Bronchial epithelial cell (primary cell): ENCODE measurements around the gene RABL2A. TPM values are rescaled to one million over a fixed set of nuclear protein-coding genes. Genes with fewer than 3 reads are reported as not detected.
"Not testable (repeated sequence)": the region's sequence is repeated elsewhere in the genome, so short reads cannot be mapped to it uniquely, and the experiment has no call there.

Experiments
- DNase-seq: peaks from one replicate; pipeline ENCODE4 v3.0.0-alpha.2; 2010; ENCODE audit warnings: low read depth
- FAIRE-seq: peaks from 2 replicates; lab custom pipeline; 2011; peaks lifted over from hg19 to GRCh38; lab: Jason Lieb, UNC
- H3K27me3 ChIP-seq: 2 replicates; pipeline ENCODE4 v1.5.1; 2011; ENCODE audit warnings: low read length; ENCODE audit not compliant: control insufficient read depth, insufficient read depth
- H3K36me3 ChIP-seq: 2 replicates; pipeline ENCODE4 v1.5.1; 2011; ENCODE audit warnings: low read length; ENCODE audit not compliant: control insufficient read depth, insufficient read depth
- H3K4me3 ChIP-seq: 2 replicates; pipeline ENCODE4 v1.5.1; 2011; ENCODE audit warnings: mild to moderate bottlenecking, low read depth, low read length, control low read depth
- total RNA-seq: library from RNA; depleted of rRNA; stranded (reverse); fragments of >200 nt; gene quantifications from 2 replicates; pipeline ENCODE4 v1.2.1, GENCODE V29; 2014
- TF ChIP-seq, protein P1 (sequence below): IDR thresholded peaks from 2 replicates; pipeline ENCODE4 v1.5.1; 2011; ENCODE audit warnings: mild to moderate bottlenecking, moderate library complexity, low read length, control low read depth, inconsistent platforms; ENCODE audit not compliant: insufficient read depth, severe bottlenecking

The RABL2A gene
- total RNA-seq, 1 donor from 2014 or later, result 7.6 TPM

DNA sequence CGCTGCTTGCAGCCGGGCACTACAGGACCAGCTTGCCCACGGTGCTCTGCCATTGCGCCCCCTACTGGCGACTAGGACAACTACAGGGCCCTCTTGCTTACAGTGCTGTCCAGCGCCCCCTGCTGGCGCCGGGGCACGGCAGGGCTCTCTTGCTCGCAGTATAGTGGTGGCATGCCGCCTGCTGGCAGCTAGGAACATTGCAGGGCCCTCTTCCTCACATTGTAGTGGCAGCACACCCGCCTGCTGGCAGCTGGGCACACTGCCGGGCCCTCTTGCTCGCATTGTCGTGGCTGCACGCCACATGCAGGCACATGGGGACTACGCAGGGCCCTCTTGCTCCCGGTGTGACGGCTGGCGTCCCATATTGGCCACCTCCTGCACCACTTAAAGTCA, 23.0 kb upstream of the RABL2A start:
- H3K27me3 ChIP-seq, H3K36me3 ChIP-seq, FAIRE-seq: not testable (repeated sequence)
- peak; percentile 80 for DNase-seq
- TF ChIP-seq, protein P1, sequence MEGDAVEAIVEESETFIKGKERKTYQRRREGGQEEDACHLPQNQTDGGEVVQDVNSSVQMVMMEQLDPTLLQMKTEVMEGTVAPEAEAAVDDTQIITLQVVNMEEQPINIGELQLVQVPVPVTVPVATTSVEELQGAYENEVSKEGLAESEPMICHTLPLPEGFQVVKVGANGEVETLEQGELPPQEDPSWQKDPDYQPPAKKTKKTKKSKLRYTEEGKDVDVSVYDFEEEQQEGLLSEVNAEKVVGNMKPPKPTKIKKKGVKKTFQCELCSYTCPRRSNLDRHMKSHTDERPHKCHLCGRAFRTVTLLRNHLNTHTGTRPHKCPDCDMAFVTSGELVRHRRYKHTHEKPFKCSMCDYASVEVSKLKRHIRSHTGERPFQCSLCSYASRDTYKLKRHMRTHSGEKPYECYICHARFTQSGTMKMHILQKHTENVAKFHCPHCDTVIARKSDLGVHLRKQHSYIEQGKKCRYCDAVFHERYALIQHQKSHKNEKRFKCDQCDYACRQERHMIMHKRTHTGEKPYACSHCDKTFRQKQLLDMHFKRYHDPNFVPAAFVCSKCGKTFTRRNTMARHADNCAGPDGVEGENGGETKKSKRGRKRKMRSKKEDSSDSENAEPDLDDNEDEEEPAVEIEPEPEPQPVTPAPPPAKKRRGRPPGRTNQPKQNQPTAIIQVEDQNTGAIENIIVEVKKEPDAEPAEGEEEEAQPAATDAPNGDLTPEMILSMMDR, result peak; percentile 90
- peak overlapping the region; percentile 38 for H3K4me3 ChIP-seq

DNA sequence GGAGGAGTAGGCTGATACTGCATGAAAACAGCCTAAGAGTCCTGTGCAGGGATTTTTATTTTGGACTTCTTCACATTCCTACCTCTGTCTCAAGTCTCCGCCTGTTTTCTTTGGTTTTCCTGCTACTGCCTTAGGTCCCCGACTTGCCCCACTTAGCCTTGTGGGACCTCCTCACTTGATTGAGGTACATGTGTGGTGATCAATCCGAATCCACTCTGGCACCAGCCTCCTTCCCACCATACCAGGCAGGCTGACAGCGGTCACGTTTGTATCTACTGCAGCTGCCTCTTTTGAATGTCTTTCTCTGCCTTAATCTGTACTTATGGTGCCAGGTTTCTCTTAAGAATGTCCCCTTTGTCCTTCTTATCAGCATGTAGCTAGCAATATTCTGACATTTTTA, 22.4 kb upstream of the RABL2A start:
- H3K36me3 ChIP-seq, DNase-seq, H3K4me3 ChIP-seq, H3K27me3 ChIP-seq, FAIRE-seq: not testable (repeated sequence)

DNA sequence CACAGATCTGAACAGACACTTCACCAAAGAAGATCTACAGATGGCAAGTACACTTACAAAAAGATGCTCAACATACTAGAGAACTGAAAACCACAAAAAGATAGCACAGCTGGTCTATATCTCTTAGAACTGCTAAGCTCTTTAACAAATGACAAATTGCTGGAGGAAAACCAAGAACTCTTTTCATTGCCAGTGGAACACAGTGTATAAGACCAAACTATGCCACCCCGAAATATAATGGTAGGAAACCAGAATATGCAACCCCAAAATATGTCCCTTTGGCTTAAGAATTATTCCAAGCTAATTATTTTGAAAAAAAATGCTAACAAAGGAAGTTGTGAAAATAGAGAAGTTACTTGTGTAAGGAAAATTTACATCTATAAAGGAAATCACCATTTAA, 21.0 kb upstream of the RABL2A start:
- H3K4me3 ChIP-seq, H3K27me3 ChIP-seq, DNase-seq, H3K36me3 ChIP-seq, FAIRE-seq: not testable (repeated sequence)

DNA sequence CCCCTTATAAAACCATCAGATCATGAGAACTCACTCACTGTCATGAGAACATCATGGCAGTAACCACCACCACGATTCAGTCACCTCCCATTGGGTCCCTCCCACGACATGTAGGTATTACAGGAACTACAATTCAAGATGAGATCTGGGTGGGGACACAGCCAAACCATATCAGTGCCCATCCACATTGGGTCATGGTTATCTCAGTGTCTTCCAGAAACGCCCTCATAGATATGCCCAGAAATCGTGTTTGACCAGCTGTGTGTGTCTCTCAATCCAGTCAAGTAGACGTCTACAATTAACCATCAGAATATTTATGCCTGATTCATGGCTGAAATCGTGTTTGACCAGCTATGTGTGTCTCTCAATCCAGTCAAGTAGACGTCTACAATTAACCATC, 17.2 kb upstream of the RABL2A start:
- FAIRE-seq, H3K27me3 ChIP-seq, DNase-seq, H3K36me3 ChIP-seq, H3K4me3 ChIP-seq: not testable (repeated sequence)

DNA sequence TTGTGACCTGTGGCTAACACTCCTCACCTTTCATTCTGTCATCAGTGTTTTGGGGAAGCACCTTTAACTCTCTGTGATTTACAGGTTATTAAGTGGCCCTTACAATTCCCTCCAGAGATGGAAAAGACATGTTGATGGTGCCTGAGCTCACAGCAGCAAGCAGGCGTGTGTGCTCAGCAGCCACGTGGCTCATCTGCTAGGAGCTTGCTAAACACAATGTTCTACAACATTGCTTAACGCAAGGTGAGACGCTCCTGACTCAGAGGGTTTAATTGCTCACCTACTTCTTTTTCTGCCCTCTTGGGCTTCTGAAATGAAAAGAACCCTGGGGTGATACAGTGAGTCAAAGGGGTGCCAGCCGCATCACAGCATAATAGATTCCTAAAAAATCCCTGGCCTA, 6.1 kb upstream of the RABL2A start:
- not testable (repeated sequence) for H3K36me3 ChIP-seq, H3K4me3 ChIP-seq, FAIRE-seq, H3K27me3 ChIP-seq
- DNase-seq, result peak; percentile 74

DNA sequence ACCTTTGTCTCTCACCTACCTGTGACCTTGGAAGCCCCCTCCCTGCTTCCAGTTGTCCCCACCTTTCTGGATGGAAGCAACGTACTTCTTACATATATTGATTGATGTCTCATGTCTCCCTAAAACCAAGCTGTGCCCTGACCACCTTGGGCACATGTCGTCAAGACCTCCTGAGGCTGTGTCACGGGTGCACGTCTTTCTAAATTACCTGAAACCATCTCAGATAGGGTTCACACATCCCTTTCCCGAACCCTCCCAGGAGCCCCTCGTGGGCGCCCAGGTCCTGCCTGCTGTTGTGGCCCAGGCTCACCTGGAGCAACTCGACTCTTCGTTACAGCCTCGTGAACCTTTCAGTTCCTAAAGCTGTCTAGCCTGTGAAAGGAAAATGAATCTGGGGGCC, 1.2 kb upstream of the RABL2A start:
- not testable (repeated sequence) for FAIRE-seq, H3K4me3 ChIP-seq, H3K36me3 ChIP-seq, H3K27me3 ChIP-seq, DNase-seq

DNA sequence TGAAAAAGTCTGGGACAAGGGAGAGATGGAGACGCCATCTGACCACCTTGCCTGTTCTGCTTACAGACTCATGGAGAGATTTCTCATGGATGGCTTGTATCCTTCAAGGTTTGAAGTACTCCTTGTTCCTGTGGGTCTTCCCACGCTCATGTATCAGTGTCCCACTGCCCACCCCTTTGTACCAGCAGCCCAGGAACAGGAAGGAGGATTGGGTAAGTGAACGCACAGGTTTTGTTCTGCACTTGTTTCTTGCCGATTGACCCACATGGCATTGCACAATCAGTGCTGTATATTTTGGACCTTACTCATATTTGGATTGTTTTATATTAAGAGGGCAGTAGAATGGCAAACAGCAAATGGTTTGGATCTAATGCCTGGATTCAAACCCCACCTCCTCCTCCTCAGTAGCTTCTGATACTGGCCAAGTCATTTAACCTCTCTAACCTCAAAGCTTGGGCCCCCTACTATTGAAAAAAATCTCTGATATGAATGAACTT, 5.8 kb downstream of the RABL2A start:
- not testable (repeated sequence) for DNase-seq, H3K36me3 ChIP-seq, H3K4me3 ChIP-seq, H3K27me3 ChIP-seq
- FAIRE-seq, result peak; percentile 13

DNA sequence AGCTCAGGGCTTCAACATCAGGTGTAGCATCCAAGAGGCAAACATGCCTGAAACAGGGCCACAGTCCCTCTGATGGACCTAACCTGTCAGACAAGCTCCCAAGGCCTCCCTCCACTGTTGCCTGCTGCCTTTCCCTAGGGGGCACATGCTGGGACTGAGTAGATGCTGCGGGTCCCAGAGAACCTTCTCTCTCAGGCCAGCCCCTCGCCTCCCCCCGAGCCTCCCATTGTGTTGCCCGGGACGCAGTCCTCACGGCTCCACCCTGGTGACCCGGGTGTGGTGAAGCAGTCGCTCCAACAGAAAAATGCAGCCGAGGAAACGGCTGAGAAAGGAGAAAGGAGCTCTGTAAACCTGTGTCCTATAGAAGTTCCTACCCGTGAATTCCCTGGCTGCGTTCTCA, 8.3 kb downstream of the RABL2A start:
- not testable (repeated sequence) for FAIRE-seq, H3K4me3 ChIP-seq, H3K27me3 ChIP-seq, DNase-seq, H3K36me3 ChIP-seq

DNA sequence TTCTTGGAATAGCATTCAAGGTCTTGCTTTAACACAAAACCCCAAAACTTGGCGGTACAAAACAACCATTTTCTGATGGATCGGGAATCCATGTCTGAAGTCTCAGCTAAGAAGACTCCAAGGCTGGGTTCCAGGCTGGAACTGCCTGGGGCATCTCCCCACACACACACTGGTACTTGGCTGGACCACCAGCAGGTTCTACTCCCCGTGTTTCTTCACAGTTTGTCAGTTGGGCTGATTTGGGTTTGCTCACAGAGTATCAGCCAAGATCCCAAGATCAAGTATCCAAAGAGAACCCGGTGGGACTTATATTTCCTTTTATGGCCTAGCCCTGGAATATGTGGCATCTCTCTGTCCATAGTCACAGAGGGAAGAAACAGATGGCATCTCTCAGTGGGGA, 9.2 kb downstream of the RABL2A start:
- not testable (repeated sequence) for DNase-seq, H3K36me3 ChIP-seq, FAIRE-seq, H3K27me3 ChIP-seq, H3K4me3 ChIP-seq

DNA sequence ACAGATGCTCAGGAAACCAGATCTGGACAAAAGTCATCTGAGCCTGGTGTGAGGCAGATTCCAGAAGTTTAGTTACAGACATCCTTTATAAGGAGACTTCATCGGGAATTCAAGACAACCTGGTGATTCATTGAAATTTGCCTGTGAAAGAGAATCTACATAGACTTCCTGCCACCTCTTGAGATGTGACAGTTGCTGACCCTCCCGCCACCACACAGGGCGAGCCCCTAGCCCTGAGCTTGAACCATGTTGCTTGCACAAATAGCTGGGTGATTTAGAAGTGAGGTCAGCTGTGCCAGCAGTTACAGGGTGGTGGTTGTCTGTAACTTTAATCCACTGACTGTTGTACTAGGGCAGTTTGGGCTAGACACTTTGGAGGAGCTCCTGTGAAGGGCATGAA, 11.0 kb downstream of the RABL2A start:
- FAIRE-seq, result not testable (repeated sequence)

DNA sequence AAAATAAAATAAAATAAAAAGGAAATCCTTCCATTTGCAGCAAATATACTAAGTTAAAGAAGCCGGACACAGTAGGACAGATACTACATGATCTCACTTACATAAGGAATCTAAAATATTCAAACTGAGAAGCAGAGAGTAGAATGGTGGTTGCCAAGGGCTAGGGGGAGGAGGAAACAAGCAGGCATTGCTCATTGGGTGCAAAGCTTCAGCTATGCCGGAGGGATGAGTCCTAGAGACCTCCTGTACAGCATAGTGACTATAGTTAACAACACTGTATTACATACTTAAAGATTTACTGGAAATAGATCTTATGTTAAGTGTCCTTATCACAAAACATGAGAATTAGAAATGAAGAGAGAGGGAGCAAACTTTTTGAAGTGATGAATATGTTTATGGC, 19.2 kb downstream of the RABL2A start:
- H3K36me3 ChIP-seq, DNase-seq, H3K4me3 ChIP-seq, FAIRE-seq, H3K27me3 ChIP-seq: not testable (repeated sequence)

More for the DNA sequence above, 11.0 kb downstream of the RABL2A start:
- H3K4me3 ChIP-seq, H3K36me3 ChIP-seq, DNase-seq, H3K27me3 ChIP-seq: not testable (repeated sequence)

DNA sequence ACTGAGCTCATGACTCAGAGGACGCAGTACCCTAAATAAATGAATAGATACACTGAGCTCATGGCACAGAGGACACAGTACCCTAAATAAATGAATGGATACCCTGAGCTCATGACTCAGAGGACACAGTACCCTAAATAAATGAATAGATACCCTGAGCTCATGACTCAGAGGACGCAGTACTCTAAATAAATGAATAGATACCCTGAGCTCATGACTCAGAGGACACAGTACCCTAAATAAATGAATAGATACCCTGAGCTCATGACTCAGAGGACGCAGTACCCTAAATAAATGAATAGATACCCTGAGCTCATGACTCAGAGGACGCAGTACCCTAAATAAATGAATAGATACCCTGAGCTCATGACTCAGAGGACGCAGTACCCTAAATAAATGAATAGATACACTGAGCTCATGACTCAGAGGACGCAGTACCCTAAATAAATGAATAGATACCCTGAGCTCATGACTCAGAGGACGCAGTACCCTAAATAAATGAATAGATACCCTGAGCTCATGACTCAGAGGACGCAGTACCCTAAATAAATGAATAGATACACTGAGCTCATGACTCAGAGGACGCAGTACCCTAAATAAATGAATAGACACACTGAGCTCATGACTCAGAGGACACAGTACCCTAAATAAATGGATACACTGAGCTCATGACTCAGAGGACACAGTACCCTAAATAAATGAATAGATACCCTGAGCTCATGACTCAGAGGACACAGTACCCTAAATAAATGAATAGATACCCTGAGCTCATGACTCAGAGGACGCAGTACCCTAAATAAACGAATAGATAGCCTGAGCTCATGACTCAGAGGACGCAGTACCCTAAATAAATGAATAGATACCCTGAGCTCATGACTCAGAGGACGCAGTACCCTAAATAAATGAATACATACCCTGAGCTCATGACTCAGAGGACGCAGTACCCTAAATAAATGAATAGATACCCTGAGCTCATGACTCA, 24.1 kb downstream of the RABL2A start:
- not testable (repeated sequence) for FAIRE-seq, DNase-seq, H3K4me3 ChIP-seq, H3K36me3 ChIP-seq, H3K27me3 ChIP-seq

DNA sequence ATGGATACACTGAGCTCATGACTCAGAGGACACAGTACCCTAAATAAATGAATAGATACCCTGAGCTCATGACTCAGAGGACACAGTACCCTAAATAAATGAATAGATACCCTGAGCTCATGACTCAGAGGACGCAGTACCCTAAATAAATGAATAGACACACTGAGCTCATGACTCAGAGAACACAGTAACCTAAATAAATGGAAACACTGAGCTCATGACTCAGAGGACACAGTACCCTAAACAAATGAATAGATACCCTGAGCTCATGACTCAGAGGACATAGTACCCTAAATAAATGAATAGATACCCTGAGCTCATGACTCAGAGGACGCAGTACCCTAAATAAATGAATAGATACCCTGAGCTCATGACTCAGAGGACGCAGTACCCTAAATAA, 25.5 kb downstream of the RABL2A start:
- not testable (repeated sequence) for DNase-seq, H3K27me3 ChIP-seq, H3K4me3 ChIP-seq, FAIRE-seq, H3K36me3 ChIP-seq
